ENCODE measurements around the gene CYP3A4.

CYP3A4 gene

GRCh38 chr7:99827040-99827778 lies 43.2 kb upstream of the CYP3A4 start:
- TF ChIP-seq POLR2AphosphoS5 (IDR thresholded peaks at IDR 0.05; ENCODE audit: low read depth, low read length) (no peak), TAF1 (IDR thresholded peaks at IDR 0.05; ENCODE audit: borderline replicate concordance, insufficient read depth, low read length) (no peak), FOXP2 (optimal IDR thresholded peaks at IDR 0.05; ENCODE audit: borderline replicate concordance, extremely low read depth, extremely low read length, insufficient read depth) (no peak), SIN3A (IDR thresholded peaks at IDR 0.05; ENCODE audit: borderline replicate concordance, insufficient read depth, low read length) (no peak)
- TF ChIP-seq, protein P1, sequence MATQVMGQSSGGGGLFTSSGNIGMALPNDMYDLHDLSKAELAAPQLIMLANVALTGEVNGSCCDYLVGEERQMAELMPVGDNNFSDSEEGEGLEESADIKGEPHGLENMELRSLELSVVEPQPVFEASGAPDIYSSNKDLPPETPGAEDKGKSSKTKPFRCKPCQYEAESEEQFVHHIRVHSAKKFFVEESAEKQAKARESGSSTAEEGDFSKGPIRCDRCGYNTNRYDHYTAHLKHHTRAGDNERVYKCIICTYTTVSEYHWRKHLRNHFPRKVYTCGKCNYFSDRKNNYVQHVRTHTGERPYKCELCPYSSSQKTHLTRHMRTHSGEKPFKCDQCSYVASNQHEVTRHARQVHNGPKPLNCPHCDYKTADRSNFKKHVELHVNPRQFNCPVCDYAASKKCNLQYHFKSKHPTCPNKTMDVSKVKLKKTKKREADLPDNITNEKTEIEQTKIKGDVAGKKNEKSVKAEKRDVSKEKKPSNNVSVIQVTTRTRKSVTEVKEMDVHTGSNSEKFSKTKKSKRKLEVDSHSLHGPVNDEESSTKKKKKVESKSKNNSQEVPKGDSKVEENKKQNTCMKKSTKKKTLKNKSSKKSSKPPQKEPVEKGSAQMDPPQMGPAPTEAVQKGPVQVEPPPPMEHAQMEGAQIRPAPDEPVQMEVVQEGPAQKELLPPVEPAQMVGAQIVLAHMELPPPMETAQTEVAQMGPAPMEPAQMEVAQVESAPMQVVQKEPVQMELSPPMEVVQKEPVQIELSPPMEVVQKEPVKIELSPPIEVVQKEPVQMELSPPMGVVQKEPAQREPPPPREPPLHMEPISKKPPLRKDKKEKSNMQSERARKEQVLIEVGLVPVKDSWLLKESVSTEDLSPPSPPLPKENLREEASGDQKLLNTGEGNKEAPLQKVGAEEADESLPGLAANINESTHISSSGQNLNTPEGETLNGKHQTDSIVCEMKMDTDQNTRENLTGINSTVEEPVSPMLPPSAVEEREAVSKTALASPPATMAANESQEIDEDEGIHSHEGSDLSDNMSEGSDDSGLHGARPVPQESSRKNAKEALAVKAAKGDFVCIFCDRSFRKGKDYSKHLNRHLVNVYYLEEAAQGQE (IDR thresholded peaks at IDR 0.05; ENCODE audit: insufficient read depth in 1 of 2, low read depth in 2 of 2, low read length in 2 of 2), result no peak

- TF ChIP-seq, protein P1 (IDR thresholded peaks at IDR 0.05; ENCODE audit: insufficient read depth in 1 of 2, low read depth in 2 of 2, low read length in 2 of 2), result no peak
- TF ChIP-seq TAF1 (IDR thresholded peaks at IDR 0.05; ENCODE audit: borderline replicate concordance, insufficient read depth, low read length) (no peak), POLR2AphosphoS5 (IDR thresholded peaks at IDR 0.05; ENCODE audit: low read depth, low read length) (no peak), SIN3A (IDR thresholded peaks at IDR 0.05; ENCODE audit: borderline replicate concordance, insufficient read depth, low read length) (no peak), FOXP2 (optimal IDR thresholded peaks at IDR 0.05; ENCODE audit: borderline replicate concordance, extremely low read depth, extremely low read length, insufficient read depth) (no peak)
These were observed 41.9 kb upstream of the CYP3A4 start for GRCh38 chr7:99825873-99826272.

- TF ChIP-seq TAF1 (IDR thresholded peaks at IDR 0.05; ENCODE audit: borderline replicate concordance, insufficient read depth, low read length) (no peak), FOXP2 (optimal IDR thresholded peaks at IDR 0.05; ENCODE audit: borderline replicate concordance, extremely low read depth, extremely low read length, insufficient read depth) (no peak), SIN3A (IDR thresholded peaks at IDR 0.05; ENCODE audit: borderline replicate concordance, insufficient read depth, low read length) (no peak), POLR2AphosphoS5 (IDR thresholded peaks at IDR 0.05; ENCODE audit: low read depth, low read length) (no peak)
- TF ChIP-seq, protein P1 (IDR thresholded peaks at IDR 0.05; ENCODE audit: insufficient read depth in 1 of 2, low read depth in 2 of 2, low read length in 2 of 2), result no peak
These were observed 41.5 kb upstream of the CYP3A4 start for GRCh38 chr7:99825452-99825851.

DNA sequence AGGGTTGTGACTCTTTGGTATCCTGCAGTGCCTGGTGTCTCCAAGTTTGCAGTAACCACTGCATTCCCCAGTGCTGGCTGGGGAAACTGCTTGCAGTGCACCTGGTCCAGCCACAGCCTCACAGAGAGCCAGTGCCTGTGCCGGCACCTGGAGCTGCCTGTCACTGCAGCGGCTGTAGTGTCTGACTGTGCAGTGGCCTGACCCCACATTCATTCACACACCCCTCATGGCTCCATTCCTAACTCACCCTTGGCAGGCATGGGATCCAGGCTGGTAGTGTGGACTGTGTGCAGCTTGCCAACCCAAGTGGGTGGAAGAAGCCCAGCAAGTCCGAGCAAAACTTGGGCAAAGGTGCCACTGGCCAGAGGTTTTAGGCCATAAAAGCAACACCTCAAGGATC lies 40.1 kb upstream of the CYP3A4 start:
- TF ChIP-seq, protein P1 (IDR thresholded peaks at IDR 0.05; ENCODE audit: insufficient read depth in 1 of 2, low read depth in 2 of 2, low read length in 2 of 2), result no peak
- no peak for TF ChIP-seq FOXP2 (optimal IDR thresholded peaks at IDR 0.05; ENCODE audit: borderline replicate concordance, extremely low read depth, extremely low read length, insufficient read depth)

Measured in PFSK-1 (cell line).